Coronary artery (tissue), 2 donors: Measurements from ENCODE around the gene KIAA1671.

ENCODE experiments used
- DNase-seq: peaks from one replicate; pipeline ENCODE4 v3.0.0-alpha.2; 2017; ENCODE audit warnings: low spot score
- H3K27ac ChIP-seq, 2 donors: fragments of 200-600 bp; sonication (generic); one replicate each; pipeline ENCODE4 v1.5.1; 2016 to 2019
- H3K4me3 ChIP-seq: fragments of 200-600 bp; sonication (generic); 2 replicates; pipeline ENCODE4 v1.5.1; 2016; ENCODE audit warnings: mild to moderate bottlenecking, moderate library complexity
- CTCF ChIP-seq: fragments of 200-600 bp; sonication (generic); IDR thresholded peaks from one replicate; pipeline ENCODE4 v1.5.1; 2019; ENCODE audit warnings: antibody characterized with exemption

KIAA1671 gene

DNA sequence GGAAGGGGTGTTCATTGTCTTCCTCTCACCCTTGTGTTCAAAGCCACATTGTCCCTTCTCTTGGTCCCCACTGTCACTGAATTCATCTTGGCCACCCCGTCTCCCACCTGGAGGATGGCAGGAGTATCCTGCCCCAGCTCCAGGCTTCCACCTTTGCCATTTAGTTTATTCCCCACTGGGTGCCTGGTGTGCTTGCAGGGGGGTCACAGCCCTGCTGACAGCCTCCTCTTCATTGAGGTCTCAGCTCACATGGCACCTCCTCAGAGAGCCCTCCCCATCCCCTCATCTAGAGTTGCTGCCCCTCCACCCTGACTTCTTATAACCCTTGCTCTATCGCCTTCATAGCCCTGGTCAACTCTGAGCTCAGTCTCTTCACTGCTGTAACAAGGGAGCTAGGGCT lies 36.6 kb downstream of the KIAA1671 start:
- TF ChIP-seq CTCF: no peak
- Histone ChIP-seq H3K4me3 (peak overlapping the region; percentile 10), H3K27ac (peak overlapping the region; percentile 37 to 81)
- no peak for DNase-seq

DNA sequence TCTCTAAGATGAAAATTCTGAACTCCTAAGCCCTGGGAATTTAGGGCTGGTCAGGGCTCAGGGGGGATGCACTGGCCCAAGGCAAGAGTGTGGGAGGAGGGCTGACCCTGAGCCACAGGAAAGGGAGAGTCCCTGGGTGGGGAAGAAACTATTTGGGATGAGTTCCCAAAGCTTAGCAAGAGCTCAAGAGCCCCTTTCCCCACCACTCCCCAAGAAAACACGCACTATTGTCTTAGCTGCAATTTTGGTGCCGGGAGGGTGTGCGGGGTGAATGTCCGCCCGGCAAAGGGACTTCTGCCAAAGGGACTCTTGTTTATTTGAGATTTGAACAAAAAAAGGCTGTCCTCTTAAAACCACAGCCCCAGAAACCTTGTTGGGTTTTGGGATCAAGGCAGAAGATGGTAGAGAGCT lies 37.0 kb downstream of the KIAA1671 start:
- TF ChIP-seq CTCF: no peak
- H3K27ac ChIP-seq: peak overlapping the region; percentile 37 to 81
- DNase-seq: no peak
- H3K4me3 ChIP-seq: peak overlapping the region; percentile 10

GRCh38 chr22:24990344-24990905 lies 37.9 kb downstream of the KIAA1671 start:
- no peak for DNase-seq
- Histone ChIP-seq H3K27ac (peak overlapping the region; percentile 37 to 50), H3K4me3 (no peak overlapping the region)
- no peak for TF ChIP-seq CTCF

GRCh38 chr22:24992946-24993345 lies 40.4 kb downstream of the KIAA1671 start:
- DNase-seq: no peak

GRCh38 chr22:24994070-24994763 lies 41.7 kb downstream of the KIAA1671 start:
- no peak for DNase-seq
- TF ChIP-seq CTCF: no peak
- Histone ChIP-seq H3K27ac (peak overlapping the region in 1 of 2 donors; percentile 3), H3K4me3 (no peak overlapping the region)

More at GRCh38 chr22:24992946-24993345, 40.4 kb downstream of the KIAA1671 start:
- Histone ChIP-seq H3K4me3 (no peak overlapping the region), H3K27ac (peak overlapping the region in 1 of 2 donors; percentile 35)
- no peak for TF ChIP-seq CTCF

DNA sequence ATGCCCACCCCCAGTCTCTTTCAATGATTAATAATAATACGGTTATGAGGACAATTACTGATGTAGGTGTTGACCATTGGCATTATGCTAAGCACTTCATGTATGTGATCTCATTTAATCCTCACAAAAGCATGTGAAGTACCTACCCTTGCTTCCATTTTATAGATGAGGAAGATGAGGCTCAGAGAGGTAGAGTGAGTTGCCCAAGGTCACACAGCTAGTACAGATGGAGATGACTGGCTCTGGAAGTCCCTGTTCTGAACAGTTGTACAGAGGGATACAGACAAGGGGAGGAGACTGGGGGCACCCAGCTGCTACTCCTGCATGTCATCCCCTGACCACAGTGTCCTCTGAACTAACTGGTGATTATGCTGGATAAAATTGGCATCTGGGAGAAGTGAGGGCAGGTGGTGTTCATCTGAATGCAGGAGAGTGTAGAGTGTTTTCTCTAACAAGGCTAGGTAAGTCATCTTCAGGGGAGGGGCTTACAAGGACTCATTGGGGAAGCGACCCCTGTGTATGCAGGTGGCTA lies 43.2 kb downstream of the KIAA1671 start:
- no peak for TF ChIP-seq CTCF
- peak overlapping the region in 1 of 2 donors; percentile 42 for H3K27ac ChIP-seq

More for the DNA sequence above, 43.2 kb downstream of the KIAA1671 start:
- DNase-seq: no peak
- no peak overlapping the region for H3K4me3 ChIP-seq
